Kidney epithelial cell (primary cell): Measurements from ENCODE around the gene PTPRB. TPM values are rescaled to one million over a fixed set of nuclear protein-coding genes. Genes with fewer than 3 reads are reported as not detected.
A peak's percentile ranks its signal among the peaks of the same experiment; 100 is the strongest.

Source experiments
- DNase-seq: peaks from one replicate; pipeline ENCODE4 v3.0.0-alpha.2; 2010; ENCODE audit warnings: low read depth
- H3K27me3 ChIP-seq: 2 replicates; pipeline ENCODE4 v1.6.0; 2011; ENCODE audit warnings: low read length; ENCODE audit not compliant: control insufficient read depth, insufficient read depth
- H3K36me3 ChIP-seq: 2 replicates; pipeline ENCODE4 v1.5.1; 2011; ENCODE audit warnings: low read length; ENCODE audit not compliant: control insufficient read depth, insufficient read depth
- H3K4me3 ChIP-seq: 2 replicates; pipeline ENCODE4 v1.5.1; 2011; ENCODE audit warnings: low read depth, mild to moderate bottlenecking, control low read depth, low read length
- total RNA-seq: library from RNA; depleted of rRNA; stranded (reverse); fragments of >200 nt; gene quantifications from 2 replicates; pipeline ENCODE4 v1.2.3, GENCODE V29; 2015
- TF ChIP-seq, protein P1 (sequence below): IDR thresholded peaks from 2 replicates; pipeline ENCODE4 v1.5.1; 2011; ENCODE audit warnings: mild to moderate bottlenecking, moderate library complexity, low read length, control low read depth, inconsistent platforms; ENCODE audit not compliant: insufficient read depth, poor library complexity, severe bottlenecking

The PTPRB gene
- total RNA-seq, 1 donor from 2014 or later: 4.5 TPM

DNA sequence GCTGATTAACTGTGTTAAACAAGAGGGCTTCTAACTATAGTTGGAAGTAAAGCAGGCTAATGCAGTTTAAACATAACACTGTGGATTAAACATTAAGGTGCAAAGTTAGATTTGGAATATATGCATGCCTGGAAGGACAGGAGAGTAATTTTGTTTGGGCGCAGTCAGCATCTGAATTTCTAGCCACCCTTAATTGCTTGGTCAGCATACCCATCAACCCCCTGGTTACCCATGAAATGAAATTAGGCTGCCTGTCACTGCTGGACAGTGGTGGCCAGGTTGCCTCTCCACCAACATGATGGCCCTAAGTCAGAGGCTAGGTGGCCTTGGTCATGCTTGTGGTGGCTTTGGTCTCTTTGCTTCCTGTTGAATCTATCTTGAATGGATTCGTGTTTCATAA lies 30.0 kb upstream of the PTPRB start:
- H3K4me3 ChIP-seq: no peak overlapping the region
- H3K36me3 ChIP-seq: no peaks in the 10 kb centered on the region
- TF ChIP-seq, protein P1, sequence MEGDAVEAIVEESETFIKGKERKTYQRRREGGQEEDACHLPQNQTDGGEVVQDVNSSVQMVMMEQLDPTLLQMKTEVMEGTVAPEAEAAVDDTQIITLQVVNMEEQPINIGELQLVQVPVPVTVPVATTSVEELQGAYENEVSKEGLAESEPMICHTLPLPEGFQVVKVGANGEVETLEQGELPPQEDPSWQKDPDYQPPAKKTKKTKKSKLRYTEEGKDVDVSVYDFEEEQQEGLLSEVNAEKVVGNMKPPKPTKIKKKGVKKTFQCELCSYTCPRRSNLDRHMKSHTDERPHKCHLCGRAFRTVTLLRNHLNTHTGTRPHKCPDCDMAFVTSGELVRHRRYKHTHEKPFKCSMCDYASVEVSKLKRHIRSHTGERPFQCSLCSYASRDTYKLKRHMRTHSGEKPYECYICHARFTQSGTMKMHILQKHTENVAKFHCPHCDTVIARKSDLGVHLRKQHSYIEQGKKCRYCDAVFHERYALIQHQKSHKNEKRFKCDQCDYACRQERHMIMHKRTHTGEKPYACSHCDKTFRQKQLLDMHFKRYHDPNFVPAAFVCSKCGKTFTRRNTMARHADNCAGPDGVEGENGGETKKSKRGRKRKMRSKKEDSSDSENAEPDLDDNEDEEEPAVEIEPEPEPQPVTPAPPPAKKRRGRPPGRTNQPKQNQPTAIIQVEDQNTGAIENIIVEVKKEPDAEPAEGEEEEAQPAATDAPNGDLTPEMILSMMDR: no peak
- no peaks in the 10 kb centered on the region for H3K27me3 ChIP-seq
- no peak for DNase-seq

DNA sequence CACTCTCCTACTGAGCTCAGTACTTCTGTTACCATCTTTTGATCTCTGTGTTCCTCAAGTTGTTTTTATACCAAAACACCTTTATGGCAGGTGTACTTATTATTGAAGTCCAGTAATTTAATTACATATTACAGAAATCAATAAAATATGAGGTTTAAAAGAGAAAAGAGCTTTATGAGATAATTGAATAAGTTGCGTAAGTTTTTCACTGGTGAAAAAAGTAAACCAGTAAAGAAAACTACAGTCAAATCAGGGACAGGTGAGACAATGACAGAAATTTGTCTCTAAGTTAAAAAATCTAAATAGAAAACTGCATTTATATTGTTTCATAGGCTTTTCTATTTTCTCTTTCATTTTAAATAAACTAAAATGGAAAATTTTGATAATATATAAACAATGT lies 29.1 kb upstream of the PTPRB start:
- TF ChIP-seq, protein P1: no peak
- Histone ChIP-seq H3K27me3 (no peaks in the 10 kb centered on the region), H3K36me3 (no peaks in the 10 kb centered on the region), H3K4me3 (no peak overlapping the region)
- no peak for DNase-seq

DNA sequence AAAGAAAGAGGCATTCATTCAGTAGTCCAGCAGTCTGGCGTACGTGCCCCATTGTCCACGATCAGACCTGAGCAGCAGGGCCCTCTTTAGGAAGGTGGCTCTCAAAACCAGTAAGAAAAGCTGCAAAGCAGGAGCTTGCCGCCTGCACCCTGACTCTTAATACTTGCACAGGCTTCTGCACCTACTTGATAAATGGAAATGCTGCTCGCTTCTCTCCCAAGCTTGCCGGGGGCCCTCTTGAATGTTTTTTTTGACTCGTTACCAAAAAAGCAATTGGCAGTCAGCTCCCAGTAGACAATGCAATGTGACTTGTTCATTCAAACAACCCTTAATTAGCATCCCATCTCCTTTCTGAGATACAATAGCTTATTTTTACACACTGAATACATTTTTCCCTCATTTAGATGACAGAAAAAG lies 27.2 kb upstream of the PTPRB start:
- TF ChIP-seq, protein P1: no peak
- Histone ChIP-seq H3K4me3 (no peak overlapping the region), H3K36me3 (no peaks in the 10 kb centered on the region), H3K27me3 (no peaks in the 10 kb centered on the region)
- no peak for DNase-seq

DNA sequence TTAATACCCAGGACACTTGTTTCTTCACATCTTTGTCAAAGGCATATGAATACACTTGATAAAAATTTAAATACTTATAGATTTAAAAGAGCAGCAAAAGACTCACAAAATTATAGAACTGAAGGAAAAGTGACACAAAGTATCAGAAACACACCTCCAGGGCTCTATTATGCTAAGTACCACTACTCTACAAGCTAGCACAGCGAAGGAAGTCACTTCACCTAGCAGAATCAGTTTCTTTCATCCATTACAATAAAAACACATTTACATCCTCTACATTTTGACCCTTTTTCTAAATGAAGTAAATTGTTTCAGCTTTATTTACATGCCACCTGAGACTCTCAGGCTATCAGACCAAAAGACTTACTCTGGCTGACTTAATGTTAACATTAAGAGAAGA lies 26.6 kb upstream of the PTPRB start:
- Histone ChIP-seq H3K4me3 (no peak overlapping the region), H3K36me3 (no peaks in the 10 kb centered on the region), H3K27me3 (no peaks in the 10 kb centered on the region)
- TF ChIP-seq, protein P1: no peak
- DNase-seq: no peak

DNA sequence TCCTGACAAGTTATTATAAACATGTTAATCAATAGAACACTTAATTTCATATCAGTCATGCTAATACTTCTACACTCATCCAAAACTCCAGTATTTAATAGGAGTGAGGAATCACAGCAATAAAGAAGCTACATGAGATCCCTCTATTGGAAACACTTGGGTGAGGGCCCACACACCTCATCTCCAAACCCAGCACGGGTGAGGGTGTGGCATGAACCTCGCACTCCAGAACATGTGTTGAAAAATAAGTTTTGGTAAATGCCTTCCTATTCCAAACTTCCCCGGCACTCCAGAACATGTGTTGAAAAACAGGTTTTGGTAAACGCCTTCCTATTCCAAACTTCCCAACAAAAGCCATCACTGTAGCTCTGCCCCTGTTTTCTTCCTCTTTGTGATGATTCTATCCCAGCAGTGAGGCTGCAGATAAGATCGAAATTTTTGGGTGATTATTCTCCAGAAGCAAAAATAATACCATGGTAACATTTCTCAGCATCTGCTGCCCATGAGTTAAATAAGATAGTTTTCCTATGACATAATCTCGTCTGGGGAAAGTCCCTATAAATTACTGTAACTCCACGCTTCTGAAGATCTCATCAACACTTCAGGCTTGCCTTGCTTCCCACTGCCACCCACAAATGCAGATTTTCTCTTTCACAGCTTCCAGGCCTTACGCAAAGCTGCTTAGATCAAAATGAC lies 24.4 kb upstream of the PTPRB start:
- Histone ChIP-seq H3K36me3 (no peaks in the 10 kb centered on the region), H3K27me3 (no peaks in the 10 kb centered on the region), H3K4me3 (no peak overlapping the region)
- TF ChIP-seq, protein P1: no peak
- peak; percentile 71 for DNase-seq
